K562 (cell line): ENCODE measurements around the gene CCNI. TPM values are rescaled to one million over a fixed set of nuclear protein-coding genes. Genes with fewer than 3 reads are reported as not detected.

ENCODE experiments used
- ATAC-seq: fragments of 200-7000 bp; cut with Tn5 transposase; 3 replicates; pipeline ENCODE4 v1.9.1; 2020; ENCODE audit warnings: moderate library complexity
- BruUV-seq: library from RNA; stranded (reverse); fragments of 400-500 nt; replicated peaks from 2 replicates; lab custom pipeline; 2021; lab: Mats Ljungman, UMichigan
- CTCF ChIA-PET: fragments of 300-600 bp; formaldehyde crosslinking; extraction: SDS; loops from one replicate; lab custom pipeline; 2021; ENCODE audit warnings: low intra/inter-chr PET ratio; lab: Yijun Ruan, JAX
- POLR2A ChIA-PET: fragments of 300-600, 350-650 bp; sonication (Branson Sonifier 250); formaldehyde crosslinking; extraction: SDS; loops from one replicate; lab custom pipeline; 2021; ENCODE audit warnings: antibody characterized with exemption, inconsistent platforms; lab: Yijun Ruan, JAX
- DNase-seq, 4 experiments: peaks; one replicate each; pipeline versions ENCODE4 v3.0.0 to v3.0.0-alpha.2; 2011 to 2018; ENCODE audit warnings: low spot score in 3 of 4, mixed read lengths in 3 of 4; ENCODE audit errors: extremely low read depth in 1 of 4
- FAIRE-seq: peaks from 2 replicates; lab custom pipeline; 2011; peaks lifted over from hg19 to GRCh38; lab: Jason Lieb, UNC
- H2AFZ ChIP-seq: 2 replicates; pipeline ENCODE4 v1.6.0; 2011; ENCODE audit warnings: low read depth, low read length, control low read depth, inconsistent platforms
- H3K27ac ChIP-seq: fragments of 200-600 bp; 3 replicates; pipeline ENCODE4 v1.8.0; 2011; ENCODE audit warnings: low read depth, mild to moderate bottlenecking, control low read depth, inconsistent platforms, low read length, moderate library complexity, mixed read lengths; ENCODE audit errors: extremely low read depth
- H3K27me3 ChIP-seq, 2 experiments: fragments of 300-600 bp in 1 of 2; 2 replicates in 1 of 2; 3 replicates in 1 of 2; pipeline versions ENCODE4 v1.6.0 to v1.8.0; 2011; ENCODE audit warnings: inconsistent platforms in 2 of 2, low read length in 2 of 2, mild to moderate bottlenecking in 1 of 2, mixed read lengths in 1 of 2, moderate library complexity in 1 of 2; ENCODE audit not compliant: control insufficient read depth in 2 of 2, insufficient read depth in 2 of 2
- H3K36me3 ChIP-seq: fragments of 300-600 bp; 3 replicates; pipeline ENCODE4 v1.8.0; 2011; ENCODE audit warnings: mild to moderate bottlenecking, low read length, inconsistent platforms; ENCODE audit not compliant: control insufficient read depth, insufficient read depth
- H3K4me1 ChIP-seq, 2 experiments: fragments of 200-600 bp in 1 of 2; replicated peaks in 1 of 2; 2 replicates in 1 of 2; 3 replicates in 1 of 2; pipeline versions ENCODE4 v1.5.1 to v1.8.0; 2011; ENCODE audit warnings: inconsistent platforms in 2 of 2, low read length in 2 of 2, mild to moderate bottlenecking in 1 of 2, mixed read lengths in 1 of 2, moderate library complexity in 1 of 2; ENCODE audit not compliant: control insufficient read depth in 2 of 2, insufficient read depth in 2 of 2
- H3K4me2 ChIP-seq: 2 replicates; pipeline ENCODE4 v1.6.1; 2011; ENCODE audit warnings: low read length, control low read depth, inconsistent platforms, mixed read lengths; ENCODE audit not compliant: insufficient read depth
- H3K4me3 ChIP-seq: fragments of 200-600 bp; sonication (generic), shearing (Covaris generic); 2 replicates; pipeline ENCODE4 v1.5.1; 2016; ENCODE audit warnings: control low read depth, inconsistent platforms
- H3K79me2 ChIP-seq: fragments of 200-600 bp; 3 replicates; pipeline ENCODE4 v1.8.0; 2011; ENCODE audit warnings: low read length, inconsistent platforms; ENCODE audit not compliant: control insufficient read depth, insufficient read depth
- H3K9ac ChIP-seq, 2 experiments: 2 replicates each; pipeline versions ENCODE4 v1.6.0 to v1.6.1; 2011; ENCODE audit warnings: low read depth in 2 of 2, low read length in 2 of 2, control low read depth in 1 of 2, inconsistent platforms in 1 of 2, mild to moderate bottlenecking in 1 of 2, mixed read lengths in 1 of 2; ENCODE audit not compliant: insufficient read depth in 1 of 2
- H3K9me1 ChIP-seq: one replicate; pipeline ENCODE4 v1.6.0; 2011; ENCODE audit warnings: inconsistent platforms, mild to moderate bottlenecking, low read length, moderate library complexity; ENCODE audit not compliant: control insufficient read depth, insufficient read depth
- H3K9me3 ChIP-seq: replicated peaks from 2 replicates; pipeline ENCODE4 v1.5.1; 2011; ENCODE audit warnings: low read depth, low read length, inconsistent platforms; ENCODE audit not compliant: control insufficient read depth, insufficient read depth
- H4K20me1 ChIP-seq: replicated peaks from 2 replicates; pipeline ENCODE4 v1.6.1; 2011; ENCODE audit warnings: low read length, inconsistent platforms, mixed read lengths; ENCODE audit not compliant: control insufficient read depth, insufficient read depth
- DACH1 ChIP-seq: fragments of 450-650 bp; IDR thresholded peaks from 2 replicates; pipeline ENCODE4 v1.6.1; 2018; ENCODE audit not compliant: partially characterized antibody
- SRSF1 ChIP-seq: fragments of 200-400 bp; formaldehyde crosslinking; IDR thresholded peaks from 2 replicates; pipeline ENCODE4 v1.6.1; 2017; ENCODE audit warnings: mild to moderate bottlenecking, low read depth, low read length, moderate library complexity
- TGIF2 ChIP-seq: sonication (generic); formaldehyde crosslinking; IDR thresholded peaks from 2 replicates; pipeline ENCODE4 v1.8.1; 2022; ENCODE audit warnings: mild to moderate bottlenecking, missing genetic modification reagents, moderate library complexity
- U2AF2 ChIP-seq: fragments of 200-400 bp; formaldehyde crosslinking; optimal IDR thresholded peaks from 2 replicates; pipeline ENCODE3; 2017; ENCODE audit warnings: low read depth, mild to moderate bottlenecking, low read length
- ZNF232 ChIP-seq: sonication (generic); formaldehyde crosslinking; IDR thresholded peaks from 2 replicates; pipeline ENCODE4 v1.8.0; 2022; ENCODE audit warnings: mild to moderate bottlenecking, missing genetic modification reagents
- WGBS: fragments of 100-300 bp; shearing (Covaris generic); methylation state at CpG from one replicate; pipeline ENCODE4 v1.1.6; 2016; ENCODE audit warnings: low coverage, mixed read lengths; ENCODE audit not compliant: insufficient coverage; ENCODE audit errors: missing lambda C conversion rate; 5-methylcytosine and 5-hydroxymethylcytosine counted together
- in situ Hi-C: fragments of 300-500 bp; cut with MboI; formaldehyde crosslinking; loops from 4 replicates; pipeline ENCODE4 v1.15.0; 2018; ENCODE audit warnings: inconsistent platforms, mixed read lengths
- intact Hi-C: fragments of 100-400 bp; cut with micrococcal nuclease; formaldehyde crosslinking; loops from 2 replicates; pipeline ENCODE4 v1.14.2; 2022
- polyA plus RNA-seq, 8 experiments: library from polyadenylated mRNA; depleted of rRNA in 4 of 8; stranded (reverse) in 5 of 8; unstranded in 3 of 8; fragments of >200 nt; fragmentation: Nextera tagmentation in 2 of 8; fragmentation: Illumina TruSeq in 1 of 8; extraction: Ambion mirVana in 2 of 8; extraction: Trizol in 1 of 8; gene quantifications; 2 replicates each; pipeline versions ENCODE4 v1.2.1 to v1.2.3, GENCODE V29; 2011 to 2014; ENCODE audit warnings: inconsistent platforms in 1 of 8, missing spikeins in 1 of 8
- total RNA-seq, 7 experiments: library from RNA; depleted of rRNA in 6 of 7; stranded (reverse); fragments of >200 nt in 6 of 7; fragmentation: Illumina TruSeq in 2 of 7; extraction: Trizol in 2 of 7; gene quantifications; 2 replicates each; pipeline versions ENCODE4 v1.2.1 to v1.2.3, GENCODE V29; 2011 to 2021; ENCODE audit warnings: low replicate concordance in 1 of 7
- TF ChIP-seq, protein P1 (sequence below): IDR thresholded peaks from 2 replicates; pipeline ENCODE4 v1.6.1; 2016; ENCODE audit warnings: missing genetic modification characterization, missing compliant biosample characterization
- TF ChIP-seq, protein P2 (sequence below): fragments of 450-650 bp; IDR thresholded peaks from 2 replicates; pipeline ENCODE4 v1.6.1; 2016; ENCODE audit warnings: low read depth
- TF ChIP-seq, protein P3 (sequence below): sonication (generic); formaldehyde crosslinking; IDR thresholded peaks from 2 replicates; pipeline ENCODE4 v1.4.0; 2020; ENCODE audit warnings: mild to moderate bottlenecking, missing genetic modification reagents

CCNI gene
- total and polyA plus RNA-seq, 9 of the 15 experiments (the other 6 are each of a cell fraction or from before 2014, with no cell fraction given): 43.3 to 159 (median 98.5) TPM

- no peak for ATAC-seq
- in situ Hi-C loops: loop anchor here (10.0 kb wide), 1 partner anchor 525 kb away; no protein-coding TSS in a partner anchor
- TF ChIP-seq TGIF2 (CRISPR knock-in tag): no peak
- TF ChIP-seq, protein P1, sequence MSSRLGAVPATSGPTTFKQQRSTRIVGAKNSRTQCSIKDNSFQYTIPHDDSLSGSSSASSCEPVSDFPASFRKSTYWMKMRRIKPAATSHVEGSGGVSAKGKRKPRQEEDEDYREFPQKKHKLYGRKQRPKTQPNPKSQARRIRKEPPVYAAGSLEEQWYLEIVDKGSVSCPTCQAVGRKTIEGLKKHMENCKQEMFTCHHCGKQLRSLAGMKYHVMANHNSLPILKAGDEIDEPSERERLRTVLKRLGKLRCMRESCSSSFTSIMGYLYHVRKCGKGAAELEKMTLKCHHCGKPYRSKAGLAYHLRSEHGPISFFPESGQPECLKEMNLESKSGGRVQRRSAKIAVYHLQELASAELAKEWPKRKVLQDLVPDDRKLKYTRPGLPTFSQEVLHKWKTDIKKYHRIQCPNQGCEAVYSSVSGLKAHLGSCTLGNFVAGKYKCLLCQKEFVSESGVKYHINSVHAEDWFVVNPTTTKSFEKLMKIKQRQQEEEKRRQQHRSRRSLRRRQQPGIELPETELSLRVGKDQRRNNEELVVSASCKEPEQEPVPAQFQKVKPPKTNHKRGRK (tag): no peak
- TF ChIP-seq DACH1: no peak
- TF ChIP-seq ZNF232 (CRISPR knock-in tag): no peak
- no peak for TF ChIP-seq SRSF1
- TF ChIP-seq, protein P2, sequence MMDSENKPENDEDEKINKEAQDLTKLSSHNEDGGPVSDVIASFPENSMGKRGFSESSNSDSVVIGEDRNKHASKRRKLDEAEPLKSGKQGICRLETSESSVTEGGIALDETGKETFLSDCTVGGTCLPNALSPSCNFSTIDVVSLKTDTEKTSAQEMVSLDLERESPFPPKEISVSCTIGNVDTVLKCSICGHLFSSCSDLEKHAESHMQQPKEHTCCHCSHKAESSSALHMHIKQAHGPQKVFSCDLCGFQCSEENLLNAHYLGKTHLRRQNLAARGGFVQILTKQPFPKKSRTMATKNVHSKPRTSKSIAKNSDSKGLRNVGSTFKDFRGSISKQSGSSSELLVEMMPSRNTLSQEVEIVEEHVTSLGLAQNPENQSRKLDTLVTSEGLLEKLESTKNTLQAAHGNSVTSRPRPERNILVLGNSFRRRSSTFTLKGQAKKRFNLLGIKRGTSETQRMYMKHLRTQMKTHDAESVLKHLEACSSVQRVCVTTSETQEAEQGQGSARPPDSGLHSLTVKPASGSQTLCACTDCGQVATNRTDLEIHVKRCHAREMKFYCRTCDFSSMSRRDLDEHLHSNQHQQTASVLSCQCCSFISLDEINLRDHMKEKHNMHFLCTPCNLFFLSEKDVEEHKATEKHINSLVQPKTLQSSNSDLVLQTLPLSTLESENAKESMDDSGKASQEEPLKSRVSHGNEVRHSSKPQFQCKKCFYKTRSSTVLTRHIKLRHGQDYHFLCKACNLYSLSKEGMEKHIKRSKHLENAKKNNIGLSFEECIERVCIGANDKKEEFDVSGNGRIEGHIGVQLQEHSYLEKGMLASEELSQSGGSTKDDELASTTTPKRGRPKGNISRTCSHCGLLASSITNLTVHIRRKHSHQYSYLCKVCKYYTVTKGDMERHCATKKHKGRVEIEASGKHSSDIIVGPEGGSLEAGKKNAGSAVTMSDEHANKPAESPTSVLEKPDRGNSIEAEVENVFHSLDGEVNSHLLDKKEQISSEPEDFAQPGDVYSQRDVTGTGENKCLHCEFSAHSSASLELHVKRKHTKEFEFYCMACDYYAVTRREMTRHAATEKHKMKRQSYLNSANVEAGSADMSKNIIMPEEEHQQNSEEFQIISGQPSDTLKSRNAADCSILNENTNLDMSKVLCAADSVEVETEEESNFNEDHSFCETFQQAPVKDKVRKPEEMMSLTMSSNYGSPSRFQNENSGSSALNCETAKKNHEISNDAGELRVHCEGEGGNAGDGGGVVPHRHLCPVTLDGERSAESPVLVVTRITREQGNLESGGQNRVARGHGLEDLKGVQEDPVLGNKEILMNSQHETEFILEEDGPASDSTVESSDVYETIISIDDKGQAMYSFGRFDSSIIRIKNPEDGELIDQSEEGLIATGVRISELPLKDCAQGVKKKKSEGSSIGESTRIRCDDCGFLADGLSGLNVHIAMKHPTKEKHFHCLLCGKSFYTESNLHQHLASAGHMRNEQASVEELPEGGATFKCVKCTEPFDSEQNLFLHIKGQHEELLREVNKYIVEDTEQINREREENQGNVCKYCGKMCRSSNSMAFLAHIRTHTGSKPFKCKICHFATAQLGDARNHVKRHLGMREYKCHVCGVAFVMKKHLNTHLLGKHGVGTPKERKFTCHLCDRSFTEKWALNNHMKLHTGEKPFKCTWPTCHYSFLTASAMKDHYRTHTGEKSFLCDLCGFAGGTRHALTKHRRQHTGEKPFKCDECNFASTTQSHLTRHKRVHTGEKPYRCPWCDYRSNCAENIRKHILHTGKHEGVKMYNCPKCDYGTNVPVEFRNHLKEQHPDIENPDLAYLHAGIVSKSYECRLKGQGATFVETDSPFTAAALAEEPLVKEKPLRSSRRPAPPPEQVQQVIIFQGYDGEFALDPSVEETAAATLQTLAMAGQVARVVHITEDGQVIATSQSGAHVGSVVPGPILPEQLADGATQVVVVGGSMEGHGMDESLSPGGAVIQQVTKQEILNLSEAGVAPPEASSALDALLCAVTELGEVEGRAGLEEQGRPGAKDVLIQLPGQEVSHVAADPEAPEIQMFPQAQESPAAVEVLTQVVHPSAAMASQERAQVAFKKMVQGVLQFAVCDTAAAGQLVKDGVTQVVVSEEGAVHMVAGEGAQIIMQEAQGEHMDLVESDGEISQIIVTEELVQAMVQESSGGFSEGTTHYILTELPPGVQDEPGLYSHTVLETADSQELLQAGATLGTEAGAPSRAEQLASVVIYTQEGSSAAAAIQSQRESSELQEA: no peak
- TF ChIP-seq U2AF2: no peak
- TF ChIP-seq, protein P3, sequence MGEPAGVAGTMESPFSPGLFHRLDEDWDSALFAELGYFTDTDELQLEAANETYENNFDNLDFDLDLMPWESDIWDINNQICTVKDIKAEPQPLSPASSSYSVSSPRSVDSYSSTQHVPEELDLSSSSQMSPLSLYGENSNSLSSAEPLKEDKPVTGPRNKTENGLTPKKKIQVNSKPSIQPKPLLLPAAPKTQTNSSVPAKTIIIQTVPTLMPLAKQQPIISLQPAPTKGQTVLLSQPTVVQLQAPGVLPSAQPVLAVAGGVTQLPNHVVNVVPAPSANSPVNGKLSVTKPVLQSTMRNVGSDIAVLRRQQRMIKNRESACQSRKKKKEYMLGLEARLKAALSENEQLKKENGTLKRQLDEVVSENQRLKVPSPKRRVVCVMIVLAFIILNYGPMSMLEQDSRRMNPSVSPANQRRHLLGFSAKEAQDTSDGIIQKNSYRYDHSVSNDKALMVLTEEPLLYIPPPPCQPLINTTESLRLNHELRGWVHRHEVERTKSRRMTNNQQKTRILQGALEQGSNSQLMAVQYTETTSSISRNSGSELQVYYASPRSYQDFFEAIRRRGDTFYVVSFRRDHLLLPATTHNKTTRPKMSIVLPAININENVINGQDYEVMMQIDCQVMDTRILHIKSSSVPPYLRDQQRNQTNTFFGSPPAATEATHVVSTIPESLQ: no peak
Observed at GRCh38 chr4:77040270-77040669, 35.5 kb downstream of the CCNI start.

More at GRCh38 chr4:77040270-77040669, 35.5 kb downstream of the CCNI start:
- Histone ChIP-seq H3K9ac (no peak overlapping the region), H3K9me3 (no peaks in the 10 kb centered on the region), H3K79me2 (no peaks in the 10 kb centered on the region), H4K20me1 (no peaks in the 10 kb centered on the region), H3K4me3 (no peak overlapping the region), H3K27ac (no peak overlapping the region), H3K36me3 (peaks cover 19% of the 10 kb centered on the region; the same call in 2 of the 3 replicates), H3K4me2 (no peak overlapping the region), H2AFZ (no peak overlapping the region), H3K9me1 (no peaks in the 10 kb centered on the region), H3K4me1 (peaks cover 0 to 8% of the 10 kb centered on the region in 2 experiments; a peak in 2 of 5 replicates), H3K27me3 (no peaks in the 10 kb centered on the region)
- FAIRE-seq: no peak
- ChIA-PET CTCF (no interaction called here), POLR2A (no interaction called here)
- BruUV-seq: no TSS peak
- 61% methylated on average over 1 of the region's 1 CpG for WGBS
- intact Hi-C loops: loop anchor here (10.0 kb wide), 2 partner anchors 265 to 525 kb away; no protein-coding TSS in a partner anchor
- DNase-seq: no peak
